HEK293 (cell line): ENCODE data around the gene UCP3.

Experiments
- CTCF ChIA-PET: fragments of 350-600 bp; formaldehyde crosslinking; extraction: SDS; loops from one replicate; lab custom pipeline; 2021; ENCODE audit warnings: antibody characterized with exemption; lab: Yijun Ruan, JAX
- POLR2A ChIA-PET: fragments of 300-600 bp; formaldehyde crosslinking; extraction: SDS; loops from one replicate; lab custom pipeline; 2020; ENCODE audit warnings: antibody characterized with exemption, inconsistent platforms; lab: Yijun Ruan, JAX
- H3K27ac ChIP-seq: fragments of 200-500 bp; sonication (Bioruptor generic); 2 replicates; pipeline ENCODE4 v1.5.1; 2014; ENCODE audit warnings: low read depth, low read length, control low read depth, inconsistent platforms; ENCODE audit errors: extremely low read depth
- H3K36me3 ChIP-seq, 2 experiments: fragments of 200-500 bp in 1 of 2; sonication (Bioruptor generic) in 1 of 2; 1 replicate in 1 of 2; 2 replicates in 1 of 2; pipeline ENCODE4 v1.5.1; 2014 to 2017; ENCODE audit warnings: inconsistent platforms in 2 of 2, low read length in 2 of 2; ENCODE audit not compliant: control insufficient read depth in 2 of 2, insufficient read depth in 1 of 2
- H3K4me1 ChIP-seq: fragments of 200-500 bp; sonication (Bioruptor generic); 2 replicates; pipeline ENCODE4 v1.5.1; 2014; ENCODE audit warnings: mild to moderate bottlenecking, low read length, inconsistent platforms; ENCODE audit not compliant: control insufficient read depth, insufficient read depth
- H3K4me3 ChIP-seq: 2 replicates; pipeline ENCODE4 v1.5.1; 2011; ENCODE audit warnings: low read depth, mild to moderate bottlenecking, control low read depth, low read length, moderate library complexity
- H3K9me3 ChIP-seq: fragments of 200-500 bp; sonication (Bioruptor generic); 2 replicates; pipeline ENCODE4 v1.5.1; 2014; ENCODE audit warnings: low read depth, low read length, inconsistent platforms; ENCODE audit not compliant: control insufficient read depth, insufficient read depth
- GLI2 ChIP-seq: fragments of 450-650 bp; formaldehyde crosslinking; IDR thresholded peaks from 2 replicates; pipeline ENCODE4; 2017; ENCODE audit warnings: missing biosample characterization, missing genetic modification characterization, low read depth, borderline replicate concordance
- HOXA7 ChIP-seq: sonication (generic); formaldehyde crosslinking; IDR thresholded peaks from 2 replicates; pipeline ENCODE4 v1.8.1; 2022; ENCODE audit warnings: missing genetic modification reagents, borderline replicate concordance
- IKZF3 ChIP-seq: fragments of 450-650 bp; IDR thresholded peaks from 2 replicates; pipeline ENCODE4 v1.5.0; 2018; ENCODE audit warnings: missing biosample characterization, mild to moderate bottlenecking, missing genetic modification characterization, moderate library complexity
- KLF1 ChIP-seq: fragments of 450-650 bp; formaldehyde crosslinking; IDR thresholded peaks from 2 replicates; pipeline ENCODE4 v1.5.1; 2016; ENCODE audit warnings: missing biosample characterization, missing genetic modification characterization
- MEIS1 ChIP-seq: sonication (generic); formaldehyde crosslinking; IDR thresholded peaks from 2 replicates; pipeline ENCODE4 v1.8.1; 2022; ENCODE audit warnings: missing genetic modification reagents, mild to moderate bottlenecking, borderline replicate concordance
- OSR2 ChIP-seq: fragments of 450-650 bp; formaldehyde crosslinking; IDR thresholded peaks from 2 replicates; pipeline ENCODE4 v1.5.1; 2016; ENCODE audit warnings: missing biosample characterization, missing genetic modification characterization
- PRDM4 ChIP-seq: fragments of 450-650 bp; formaldehyde crosslinking; IDR thresholded peaks from 2 replicates; pipeline ENCODE4 v1.5.1; 2017; ENCODE audit warnings: missing biosample characterization, missing genetic modification characterization
- ZBTB17 ChIP-seq: fragments of 450-650 bp; formaldehyde crosslinking; IDR thresholded peaks from 2 replicates; pipeline ENCODE4 v1.5.1; 2016; ENCODE audit warnings: missing biosample characterization, missing genetic modification characterization
- ZBTB20 ChIP-seq: fragments of 450-650 bp; formaldehyde crosslinking; IDR thresholded peaks from 2 replicates; pipeline ENCODE4 v1.5.1; 2016; ENCODE audit warnings: missing biosample characterization, missing genetic modification characterization
- ZBTB48 ChIP-seq: fragments of 450-650 bp; formaldehyde crosslinking; IDR thresholded peaks from 2 replicates; pipeline ENCODE4 v1.5.1; 2016; ENCODE audit warnings: missing biosample characterization, missing genetic modification characterization
- ZNF121 ChIP-seq: fragments of 450-650 bp; formaldehyde crosslinking; IDR thresholded peaks from 2 replicates; pipeline ENCODE4 v1.5.1; 2016; ENCODE audit warnings: missing biosample characterization, missing genetic modification characterization
- ZNF157 ChIP-seq: fragments of 450-650 bp; formaldehyde crosslinking; IDR thresholded peaks from 2 replicates; pipeline ENCODE4 v1.5.1; 2016; ENCODE audit warnings: missing biosample characterization, missing genetic modification characterization
- ZNF202 ChIP-seq: fragments of 450-650 bp; formaldehyde crosslinking; IDR thresholded peaks from 2 replicates; pipeline ENCODE4 v1.5.1; 2016; ENCODE audit warnings: missing biosample characterization, missing genetic modification characterization, borderline replicate concordance
- ZNF211 ChIP-seq: fragments of 450-650 bp; formaldehyde crosslinking; IDR thresholded peaks from 2 replicates; pipeline ENCODE4 v1.5.1; 2016; ENCODE audit warnings: low read depth, missing biosample characterization, missing genetic modification characterization
- ZNF292 ChIP-seq: fragments of 450-650 bp; formaldehyde crosslinking; IDR thresholded peaks from 2 replicates; pipeline ENCODE4 v1.5.1; 2016; ENCODE audit warnings: low read depth, missing biosample characterization, missing genetic modification characterization, borderline replicate concordance
- ZNF341 ChIP-seq: fragments of 450-650 bp; formaldehyde crosslinking; IDR thresholded peaks from 2 replicates; pipeline ENCODE4; 2016; ENCODE audit warnings: low read depth, missing biosample characterization, missing genetic modification characterization
- ZNF404 ChIP-seq: fragments of 450-650 bp; formaldehyde crosslinking; IDR thresholded peaks from 2 replicates; pipeline ENCODE4 v1.5.1; 2017; ENCODE audit warnings: missing biosample characterization, missing genetic modification characterization
- ZNF624 ChIP-seq: fragments of 450-650 bp; formaldehyde crosslinking; IDR thresholded peaks from 2 replicates; pipeline ENCODE4 v1.5.1; 2017; ENCODE audit warnings: missing biosample characterization, missing genetic modification characterization
- ZNF768 ChIP-seq: fragments of 450-650 bp; formaldehyde crosslinking; IDR thresholded peaks from 2 replicates; pipeline ENCODE4 v1.5.1; 2018; ENCODE audit warnings: missing biosample characterization, mild to moderate bottlenecking, missing genetic modification characterization
- TF ChIP-seq, protein P1 (sequence below): fragments of 450-650 bp; formaldehyde crosslinking; IDR thresholded peaks from 2 replicates; pipeline ENCODE4 v1.5.1; 2016; ENCODE audit warnings: missing biosample characterization, missing genetic modification characterization
- TF ChIP-seq, protein P2 (sequence below): fragments of 450-650 bp; formaldehyde crosslinking; IDR thresholded peaks from 2 replicates; pipeline ENCODE4 v1.5.1; 2016; ENCODE audit warnings: missing biosample characterization, missing genetic modification characterization

The UCP3 gene

DNA sequence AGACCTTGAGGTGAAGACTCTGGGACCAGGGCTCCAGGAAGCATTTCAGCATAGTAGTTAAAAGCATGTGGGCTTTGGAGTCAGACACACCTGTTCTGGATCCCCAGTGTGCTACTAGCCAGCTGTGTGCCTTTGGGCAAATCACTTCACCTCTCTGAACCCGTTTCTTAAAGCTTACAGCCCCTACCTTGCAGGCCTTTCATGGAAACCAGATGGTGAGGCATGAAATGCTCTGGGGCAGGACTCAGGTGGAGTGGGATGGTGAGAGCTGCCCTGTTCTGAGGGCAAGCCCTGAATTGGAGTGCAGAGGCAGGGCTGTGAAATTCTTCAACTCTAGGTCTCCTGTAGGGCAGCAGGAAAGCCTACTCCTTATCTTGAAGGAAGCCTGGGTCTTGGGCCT is 36.7 kb downstream of the UCP3 start:
- no peak for TF ChIP-seq ZNF341 (tag by site-specific recombination)
- TF ChIP-seq ZNF157 (tag by site-specific recombination) = no peak
- peak; percentile 16; the same call in 1 of the 2 replicates for TF ChIP-seq ZNF768 (tag by site-specific recombination)
- TF ChIP-seq ZNF292 (tag by site-specific recombination) = no peak
- Histone ChIP-seq H3K36me3 (peaks cover 0 to 35% of the 10 kb centered on the region in 2 experiments; a peak in 1 of 3 replicates), H3K27ac (no peak overlapping the region), H3K4me1 (no peaks in the 10 kb centered on the region), H3K4me3 (no peak overlapping the region), H3K9me3 (no peaks in the 10 kb centered on the region)
- CTCF ChIA-PET = no interaction called here
- POLR2A ChIA-PET = interaction anchor here (0.7 to 2.8 kb wide), 3 partner anchors 8 to 178 kb away, joined by 3 to 12 read pairs (median 7); partner anchors contain the start of gene UCP2

- Histone ChIP-seq H3K27ac (no peak overlapping the region), H3K4me1 (no peaks in the 10 kb centered on the region), H3K36me3 (peaks cover 0 to 26% of the 10 kb centered on the region in 2 experiments; a peak in 1 of 3 replicates), H3K9me3 (no peaks in the 10 kb centered on the region), H3K4me3 (no peak overlapping the region)
- CTCF ChIA-PET = interaction anchor here (1.7 kb wide), 1 partner anchor 9 kb away, joined by 4 read pairs; no protein-coding TSS in a partner anchor
- TF ChIP-seq OSR2 (no peak), GLI2 (tag by site-specific recombination) (no peak), MEIS1 (CRISPR knock-in tag) (no peak), ZNF121 (tag by site-specific recombination) (no peak), ZNF202 (tag by site-specific recombination) (no peak), ZNF624 (tag by site-specific recombination) (no peak), ZNF404 (no peak), ZNF211 (tag by site-specific recombination) (no peak), ZBTB20 (tag by site-specific recombination) (no peak)
- TF ChIP-seq, protein P1, sequence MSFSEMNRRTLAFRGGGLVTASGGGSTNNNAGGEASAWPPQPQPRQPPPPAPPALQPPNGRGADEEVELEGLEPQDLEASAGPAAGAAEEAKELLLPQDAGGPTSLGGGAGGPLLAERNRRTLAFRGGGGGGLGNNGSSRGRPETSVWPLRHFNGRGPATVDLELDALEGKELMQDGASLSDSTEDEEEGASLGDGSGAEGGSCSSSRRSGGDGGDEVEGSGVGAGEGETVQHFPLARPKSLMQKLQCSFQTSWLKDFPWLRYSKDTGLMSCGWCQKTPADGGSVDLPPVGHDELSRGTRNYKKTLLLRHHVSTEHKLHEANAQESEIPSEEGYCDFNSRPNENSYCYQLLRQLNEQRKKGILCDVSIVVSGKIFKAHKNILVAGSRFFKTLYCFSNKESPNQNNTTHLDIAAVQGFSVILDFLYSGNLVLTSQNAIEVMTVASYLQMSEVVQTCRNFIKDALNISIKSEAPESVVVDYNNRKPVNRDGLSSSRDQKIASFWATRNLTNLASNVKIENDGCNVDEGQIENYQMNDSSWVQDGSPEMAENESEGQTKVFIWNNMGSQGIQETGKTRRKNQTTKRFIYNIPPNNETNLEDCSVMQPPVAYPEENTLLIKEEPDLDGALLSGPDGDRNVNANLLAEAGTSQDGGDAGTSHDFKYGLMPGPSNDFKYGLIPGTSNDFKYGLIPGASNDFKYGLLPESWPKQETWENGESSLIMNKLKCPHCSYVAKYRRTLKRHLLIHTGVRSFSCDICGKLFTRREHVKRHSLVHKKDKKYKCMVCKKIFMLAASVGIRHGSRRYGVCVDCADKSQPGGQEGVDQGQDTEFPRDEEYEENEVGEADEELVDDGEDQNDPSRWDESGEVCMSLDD (tag by site-specific recombination) = no peak
- POLR2A ChIA-PET = interaction anchor here (0.5 to 2.8 kb wide), 3 partner anchors 9 to 340 kb away, joined by 3 to 12 read pairs (median 7); partner anchors contain the start of gene UCP2
These were observed 37.6 kb downstream of the UCP3 start for GRCh38 chr11:73971175-73971719.

GRCh38 chr11:73969991-73970800 is 38.7 kb downstream of the UCP3 start:
- no peaks in the 10 kb centered on the region for H3K9me3 ChIP-seq
- H3K36me3 ChIP-seq = peaks cover 0 to 15% of the 10 kb centered on the region in 2 experiments; a peak in 1 of 3 replicates
- ChIA-PET POLR2A (interaction anchor here (2.8 kb wide), 1 partner anchor 10 kb away, joined by 12 read pairs; no protein-coding TSS in a partner anchor), CTCF (interaction anchor here (1.7 kb wide), 1 partner anchor 10 kb away, joined by 4 read pairs; no protein-coding TSS in a partner anchor)
- no peaks in the 10 kb centered on the region for H3K4me1 ChIP-seq
- H3K4me3 ChIP-seq = no peak overlapping the region
- no peak overlapping the region for H3K27ac ChIP-seq
- TF ChIP-seq HOXA7 (CRISPR knock-in tag) (no peak), KLF1 (tag by site-specific recombination) (0 out of 2 replicates have a peak, but pooled peaks have one; percentile 26), ZBTB17 (no peak), IKZF3 (tag by site-specific recombination) (no peak), PRDM4 (tag by site-specific recombination) (no peak), ZBTB20 (tag by site-specific recombination) (no peak), ZBTB48 (no peak)
- TF ChIP-seq, protein P2, sequence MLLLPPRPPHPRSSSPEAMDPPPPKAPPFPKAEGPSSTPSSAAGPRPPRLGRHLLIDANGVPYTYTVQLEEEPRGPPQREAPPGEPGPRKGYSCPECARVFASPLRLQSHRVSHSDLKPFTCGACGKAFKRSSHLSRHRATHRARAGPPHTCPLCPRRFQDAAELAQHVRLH (tag by site-specific recombination) = no peak
